H7 (cell line): Measurements from ENCODE around the gene PCDH7. TPM values are rescaled to one million over a fixed set of nuclear protein-coding genes. Genes with fewer than 3 reads are reported as not detected.
A peak's percentile ranks its signal among the peaks of the same experiment; 100 is the strongest.

Source experiments
- DNase-seq: peaks from one replicate; pipeline ENCODE4 v3.0.0; 2012
- H3K27me3 ChIP-seq: 2 replicates; pipeline ENCODE4 v1.6.0; 2011; ENCODE audit warnings: mild to moderate bottlenecking, low read length; ENCODE audit not compliant: control insufficient read depth, insufficient read depth
- H3K36me3 ChIP-seq: replicated peaks from 2 replicates; pipeline ENCODE4 v1.5.1; 2011; ENCODE audit warnings: low read length; ENCODE audit not compliant: control insufficient read depth, insufficient read depth
- H3K4me3 ChIP-seq: 2 replicates; pipeline ENCODE4 v1.5.1; 2011; ENCODE audit warnings: low read depth, mild to moderate bottlenecking, control low read depth, low read length, moderate library complexity; ENCODE audit not compliant: insufficient read depth
- total RNA-seq: library from RNA; depleted of rRNA; stranded (reverse); fragments of >200 nt; shearing (Covaris generic); gene quantifications from 2 replicates; pipeline ENCODE4 v1.2.3, GENCODE V29; 2014

PCDH7 gene
- total RNA-seq, 1 experiment from 2014 or later: 8.2 TPM

GRCh38 chr4:30721185-30722091 lies 1.3 kb downstream of the PCDH7 start:
- peak; percentile 87 for DNase-seq
- Histone ChIP-seq H3K4me3 (peak overlapping the region; percentile 80), H3K27me3 (peaks cover 60% of the 10 kb centered on the region), H3K36me3 (no peaks in the 10 kb centered on the region)

GRCh38 chr4:30722092-30722358 lies 1.9 kb downstream of the PCDH7 start:
- H3K36me3 ChIP-seq: no peaks in the 10 kb centered on the region
- no peak for DNase-seq
- H3K27me3 ChIP-seq: peaks cover 60% of the 10 kb centered on the region

GRCh38 chr4:30722359-30723200 lies 2.4 kb downstream of the PCDH7 start:
- peaks cover 59% of the 10 kb centered on the region for H3K27me3 ChIP-seq
- H3K36me3 ChIP-seq: no peaks in the 10 kb centered on the region
- peak; percentile 58 for DNase-seq
- H3K4me3 ChIP-seq: peak overlapping the region; percentile 80

More at GRCh38 chr4:30722092-30722358, 1.9 kb downstream of the PCDH7 start:
- H3K4me3 ChIP-seq: peak overlapping the region; percentile 80

- Histone ChIP-seq H3K27me3 (peaks cover 53% of the 10 kb centered on the region), H3K4me3 (peak overlapping the region; percentile 80), H3K36me3 (no peaks in the 10 kb centered on the region)
- no peak for DNase-seq
Observed at GRCh38 chr4:30723201-30723955, 3.2 kb downstream of the PCDH7 start.

- Histone ChIP-seq H3K4me3 (peak overlapping the region; percentile 4; the same call in 1 of the 2 replicates), H3K27me3 (peaks cover 45% of the 10 kb centered on the region), H3K36me3 (no peaks in the 10 kb centered on the region)
- no peak for DNase-seq
Observed at GRCh38 chr4:30724247-30724646, 4.1 kb downstream of the PCDH7 start.

- H3K36me3 ChIP-seq: no peaks in the 10 kb centered on the region
- H3K27me3 ChIP-seq: peaks cover 36% of the 10 kb centered on the region
- DNase-seq: no peak
- H3K4me3 ChIP-seq: no peak overlapping the region
Observed at GRCh38 chr4:30725562-30725961, 5.4 kb downstream of the PCDH7 start.

GRCh38 chr4:30726090-30726675 lies 6.0 kb downstream of the PCDH7 start:
- no peaks in the 10 kb centered on the region for H3K36me3 ChIP-seq
- H3K27me3 ChIP-seq: peaks cover 29% of the 10 kb centered on the region
- H3K4me3 ChIP-seq: no peak overlapping the region; the same call in 1 of the 2 replicates
- no peak for DNase-seq

- Histone ChIP-seq H3K4me3 (no peak overlapping the region), H3K27me3 (peaks cover 18% of the 10 kb centered on the region), H3K36me3 (no peaks in the 10 kb centered on the region)
- no peak for DNase-seq
Observed at GRCh38 chr4:30727409-30727808, 7.2 kb downstream of the PCDH7 start.

- H3K27me3 ChIP-seq: peaks cover 9% of the 10 kb centered on the region
- no peak for DNase-seq
- H3K4me3 ChIP-seq: no peak overlapping the region
- no peaks in the 10 kb centered on the region for H3K36me3 ChIP-seq
Observed at GRCh38 chr4:30728311-30728710, 8.1 kb downstream of the PCDH7 start.

- H3K27me3 ChIP-seq: no peaks in the 10 kb centered on the region
Observed at GRCh38 chr4:30743897-30744296, 23.7 kb downstream of the PCDH7 start.

GRCh38 chr4:30744386-30744785 lies 24.2 kb downstream of the PCDH7 start:
- Histone ChIP-seq H3K36me3 (no peaks in the 10 kb centered on the region), H3K4me3 (no peak overlapping the region)
- DNase-seq: no peak

More at GRCh38 chr4:30743897-30744296, 23.7 kb downstream of the PCDH7 start:
- no peak for DNase-seq
- no peaks in the 10 kb centered on the region for H3K36me3 ChIP-seq
- H3K4me3 ChIP-seq: no peak overlapping the region

GRCh38 chr4:30744957-30745640 lies 24.9 kb downstream of the PCDH7 start:
- DNase-seq: no peak
- H3K27me3 ChIP-seq: no peaks in the 10 kb centered on the region
- no peak overlapping the region for H3K4me3 ChIP-seq
- H3K36me3 ChIP-seq: no peaks in the 10 kb centered on the region

More at GRCh38 chr4:30744386-30744785, 24.2 kb downstream of the PCDH7 start:
- H3K27me3 ChIP-seq: no peaks in the 10 kb centered on the region

- DNase-seq: no peak
- Histone ChIP-seq H3K36me3 (no peaks in the 10 kb centered on the region), H3K27me3 (no peaks in the 10 kb centered on the region), H3K4me3 (no peak overlapping the region)
Observed at GRCh38 chr4:30746735-30747134, 26.6 kb downstream of the PCDH7 start.
